Transverse colon (tissue), 4 donors: Measurements from ENCODE around the gene CCR3. TPM values are rescaled to one million over a fixed set of nuclear protein-coding genes. Genes with fewer than 3 reads are reported as not detected.

Source experiments
- DNase-seq: peaks from one replicate; pipeline ENCODE4 v3.0.0-alpha.2; 2019
- H3K27ac ChIP-seq, 4 donors: fragments of 200-600 bp; sonication (generic); 2 replicates each; pipeline ENCODE4 v1.5.1; 2016 to 2018; ENCODE audit warnings: inconsistent platforms in 4 of 4
- H3K27me3 ChIP-seq: fragments of 200-600 bp; sonication (generic); 2 replicates; pipeline ENCODE4 v1.5.1; 2017; ENCODE audit warnings: inconsistent platforms
- H3K36me3 ChIP-seq, 4 donors: fragments of 200-600 bp; sonication (generic); 2 replicates each; pipeline ENCODE4 v1.5.1; 2017 to 2019; ENCODE audit warnings: inconsistent platforms in 4 of 4
- H3K4me1 ChIP-seq, 4 donors: fragments of 200-600 bp; sonication (generic); 2 replicates each; pipeline ENCODE4 v1.5.1; 2017 to 2020; ENCODE audit warnings: inconsistent platforms in 4 of 4
- H3K4me3 ChIP-seq, 4 donors: fragments of 200-600 bp; sonication (generic); 1 replicate in 1 of 4; 2 replicates in 3 of 4; pipeline versions ENCODE4 v1.5.1 to v1.6.1; 2017 to 2019; ENCODE audit warnings: inconsistent platforms in 4 of 4
- H3K9me3 ChIP-seq, 2 donors: fragments of 200-600 bp; sonication (generic); 2 replicates each; pipeline ENCODE4 v1.5.1; 2017 to 2019; ENCODE audit warnings: inconsistent platforms in 2 of 2
- EP300 ChIP-seq: sonication (generic); formaldehyde crosslinking; IDR thresholded peaks from one replicate; pipeline ENCODE4 v1.6.1; 2017; ENCODE audit warnings: antibody characterized with exemption, low read depth
- POLR2A ChIP-seq: fragments of 450-650 bp; IDR thresholded peaks from one replicate; pipeline ENCODE4 v1.6.1; 2016; ENCODE audit warnings: antibody characterized with exemption, mild to moderate bottlenecking, moderate library complexity
- POLR2AphosphoS5 ChIP-seq, 3 donors: sonication (generic); formaldehyde crosslinking; IDR thresholded peaks; one replicate each; pipeline ENCODE4 v1.6.1; 2016; ENCODE audit warnings: antibody characterized with exemption in 3 of 3
- WGBS, 2 donors: methylation state at CpG; one replicate each; pipeline ENCODE4 v1.1.5; 2018; ENCODE audit warnings: low coverage in 1 of 2; 5-methylcytosine and 5-hydroxymethylcytosine counted together
- in situ Hi-C, 4 donors: fragments of 200-750 bp; cut with MboI; loops; one replicate each; pipeline versions ENCODE4 v1.15.0 to v1.15.1; 2017; ENCODE audit warnings: low sequenced_read_pairs in 3 of 4, low pct_ligation_motif_present in 1 of 4, low pct_unique_long_range_greater_than_20kb in 1 of 4
- intact Hi-C: fragments of 100-400 bp; cut with DNase I; formaldehyde crosslinking; loops from one replicate; pipeline ENCODE4 v1.15.1; 2023; ENCODE audit warnings: low total_unique reads
- total RNA-seq, 4 donors: library from RNA; depleted of rRNA; stranded (reverse); fragments of >200 nt; gene quantifications; one replicate each; pipeline ENCODE4 v1.1.0, GENCODE V29; 2016
- TF ChIP-seq, protein P1 (sequence below), 5 experiments: fragments of 200-600 bp in 3 of 5; fragments of 450-650 bp in 2 of 5; sonication (generic) in 3 of 5; IDR thresholded peaks; 1 replicate in 2 of 5; 2 replicates in 3 of 5; pipeline ENCODE4 v1.5.1; 2016 to 2017; ENCODE audit warnings: antibody characterized with exemption in 5 of 5, inconsistent platforms in 3 of 5, mild to moderate bottlenecking in 2 of 5, moderate library complexity in 1 of 5

The CCR3 gene
- total RNA-seq, 4 donors from 2014 or later: not detected

DNA sequence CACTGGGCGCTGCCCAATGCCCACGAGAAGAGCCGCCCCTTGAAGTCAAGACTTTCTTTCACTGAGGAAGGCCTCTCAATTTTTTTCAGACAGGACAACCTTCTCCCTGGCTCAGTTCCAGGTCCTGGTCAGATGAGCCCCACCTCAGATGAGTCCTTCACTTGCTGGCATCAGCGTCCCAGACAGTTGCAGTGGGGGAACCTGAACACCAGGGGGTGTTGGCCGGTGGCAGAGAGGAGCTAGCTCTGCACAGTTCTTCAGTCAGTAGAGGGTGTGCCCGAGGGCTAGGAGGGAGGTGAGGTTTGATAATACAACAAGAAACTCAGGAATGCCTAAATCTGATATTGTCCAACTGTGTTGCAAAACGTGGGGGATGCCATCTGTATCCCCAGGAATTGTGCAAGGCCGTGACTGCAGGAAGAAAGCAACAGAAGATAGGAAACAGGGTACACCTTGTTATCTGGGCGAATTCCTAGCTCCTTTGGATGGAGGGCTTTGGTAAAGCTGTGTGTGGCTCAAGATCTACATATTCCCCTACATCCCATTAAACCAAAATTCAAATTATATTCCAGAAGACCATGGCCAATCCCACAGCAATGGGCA is 34.3 kb downstream of the CCR3 start:
- H3K27me3 ChIP-seq: no peaks in the 10 kb centered on the region
- DNase-seq: peak; percentile 85
- 59 to 62% methylated on average over 7 to 9 of the region's 9 CpGs for WGBS, 2 donors
- no peaks in the 10 kb centered on the region for H3K9me3 ChIP-seq
- no peaks in the 10 kb centered on the region for H3K4me1 ChIP-seq
- TF ChIP-seq POLR2A: no peak
- TF ChIP-seq, protein P1, sequence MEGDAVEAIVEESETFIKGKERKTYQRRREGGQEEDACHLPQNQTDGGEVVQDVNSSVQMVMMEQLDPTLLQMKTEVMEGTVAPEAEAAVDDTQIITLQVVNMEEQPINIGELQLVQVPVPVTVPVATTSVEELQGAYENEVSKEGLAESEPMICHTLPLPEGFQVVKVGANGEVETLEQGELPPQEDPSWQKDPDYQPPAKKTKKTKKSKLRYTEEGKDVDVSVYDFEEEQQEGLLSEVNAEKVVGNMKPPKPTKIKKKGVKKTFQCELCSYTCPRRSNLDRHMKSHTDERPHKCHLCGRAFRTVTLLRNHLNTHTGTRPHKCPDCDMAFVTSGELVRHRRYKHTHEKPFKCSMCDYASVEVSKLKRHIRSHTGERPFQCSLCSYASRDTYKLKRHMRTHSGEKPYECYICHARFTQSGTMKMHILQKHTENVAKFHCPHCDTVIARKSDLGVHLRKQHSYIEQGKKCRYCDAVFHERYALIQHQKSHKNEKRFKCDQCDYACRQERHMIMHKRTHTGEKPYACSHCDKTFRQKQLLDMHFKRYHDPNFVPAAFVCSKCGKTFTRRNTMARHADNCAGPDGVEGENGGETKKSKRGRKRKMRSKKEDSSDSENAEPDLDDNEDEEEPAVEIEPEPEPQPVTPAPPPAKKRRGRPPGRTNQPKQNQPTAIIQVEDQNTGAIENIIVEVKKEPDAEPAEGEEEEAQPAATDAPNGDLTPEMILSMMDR (IDR thresholded peaks at IDR 0.05): peak; percentile 59 to 80 (median 72)
- TF ChIP-seq EP300: no peak
- no peak for TF ChIP-seq POLR2AphosphoS5 (IDR thresholded peaks at IDR 0.05)
- in situ Hi-C loops (no loop called here), intact Hi-C loops (no loop called here)
- H3K27ac ChIP-seq: no peak overlapping the region
- no peak overlapping the region for H3K4me3 ChIP-seq
- no peaks in the 10 kb centered on the region for H3K36me3 ChIP-seq

DNA sequence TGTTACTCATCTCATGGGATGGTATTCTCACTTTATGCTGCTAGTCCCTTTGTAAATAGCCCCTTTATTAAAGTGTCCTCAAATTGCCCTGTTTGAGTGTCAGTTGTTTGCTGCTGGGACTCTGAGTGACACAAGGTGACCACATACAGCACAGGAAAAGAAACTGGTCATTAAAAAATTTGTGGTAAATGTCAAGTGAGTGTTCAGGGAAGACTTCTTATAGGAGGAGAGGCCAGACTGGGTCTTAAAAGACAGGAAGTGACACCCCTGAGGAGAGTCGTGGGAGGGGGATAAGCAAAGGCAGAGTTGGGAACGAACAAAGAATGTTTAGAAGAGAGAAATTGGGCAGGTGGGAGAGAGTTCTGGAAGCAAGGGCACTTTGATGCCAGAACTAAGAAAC is 35.2 kb downstream of the CCR3 start:
- no peak for DNase-seq
- intact Hi-C loops (no loop called here), in situ Hi-C loops (no loop called here)

DNA sequence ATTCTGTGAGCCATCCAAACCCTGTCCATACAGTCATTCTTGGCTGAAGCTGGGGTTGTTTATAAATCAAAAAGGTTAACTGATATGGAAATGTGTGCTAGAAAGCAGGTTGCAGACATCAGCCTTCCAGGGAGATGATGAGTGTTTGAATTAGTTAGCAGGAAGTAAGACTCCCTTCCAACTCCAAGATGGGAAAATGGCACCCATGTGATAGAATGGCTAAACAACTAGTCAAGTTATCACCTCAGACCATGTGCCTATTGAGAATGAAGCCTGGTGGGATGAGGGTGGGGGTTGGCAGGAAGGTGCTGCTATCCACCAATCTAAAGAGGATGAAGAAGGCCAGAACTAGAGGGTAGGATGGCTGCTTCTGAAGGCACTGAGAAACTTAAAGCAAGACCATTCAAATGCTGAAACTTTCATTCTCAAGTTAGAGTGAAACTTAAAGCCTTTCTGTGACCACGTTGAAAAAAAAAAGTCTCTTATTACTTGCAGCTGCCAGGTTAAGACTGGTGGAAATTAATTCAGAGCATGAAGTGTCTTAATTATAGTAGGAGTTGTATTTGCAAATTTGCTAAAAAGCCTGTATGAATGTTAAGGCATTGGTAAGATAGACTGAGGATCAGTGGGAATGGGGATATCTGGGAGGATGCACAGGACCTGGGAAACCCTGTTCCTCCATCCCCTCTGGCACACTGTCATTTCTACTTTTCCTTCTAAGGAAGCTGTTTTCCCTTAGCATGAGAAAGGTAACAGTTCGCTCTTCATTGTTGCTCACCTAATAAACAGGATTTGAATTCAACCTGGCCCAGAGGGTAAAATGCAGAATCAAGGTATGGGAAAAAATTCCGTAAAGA is 36.8 kb downstream of the CCR3 start:
- no peaks in the 10 kb centered on the region for H3K4me1 ChIP-seq
- no peaks in the 10 kb centered on the region for H3K36me3 ChIP-seq
- intact Hi-C loops (no loop called here), in situ Hi-C loops (no loop called here)
- no peak for TF ChIP-seq EP300
- TF ChIP-seq POLR2AphosphoS5 (IDR thresholded peaks at IDR 0.05): no peak
- no peak for TF ChIP-seq POLR2A
- TF ChIP-seq, protein P1 (IDR thresholded peaks at IDR 0.05): no peak
- no peak for DNase-seq
- no peak overlapping the region for H3K27ac ChIP-seq
- no peaks in the 10 kb centered on the region for H3K27me3 ChIP-seq
- no peak overlapping the region for H3K4me3 ChIP-seq
- 89 to 90% methylated on average over 3 of the region's 3 CpGs for WGBS, 2 donors
- no peaks in the 10 kb centered on the region for H3K9me3 ChIP-seq

More for the DNA sequence above, 35.2 kb downstream of the CCR3 start:
- Histone ChIP-seq H3K27ac (no peak overlapping the region), H3K36me3 (no peaks in the 10 kb centered on the region), H3K4me3 (no peak overlapping the region), H3K27me3 (no peaks in the 10 kb centered on the region), H3K4me1 (no peaks in the 10 kb centered on the region), H3K9me3 (no peaks in the 10 kb centered on the region)
- 51 to 66% methylated on average over 2 of the region's 2 CpGs for WGBS, 2 donors
- no peak for TF ChIP-seq POLR2AphosphoS5 (IDR thresholded peaks at IDR 0.05)
- no peak for TF ChIP-seq EP300
- no peak for TF ChIP-seq POLR2A
- TF ChIP-seq, protein P1 (IDR thresholded peaks at IDR 0.05): no peak

DNA sequence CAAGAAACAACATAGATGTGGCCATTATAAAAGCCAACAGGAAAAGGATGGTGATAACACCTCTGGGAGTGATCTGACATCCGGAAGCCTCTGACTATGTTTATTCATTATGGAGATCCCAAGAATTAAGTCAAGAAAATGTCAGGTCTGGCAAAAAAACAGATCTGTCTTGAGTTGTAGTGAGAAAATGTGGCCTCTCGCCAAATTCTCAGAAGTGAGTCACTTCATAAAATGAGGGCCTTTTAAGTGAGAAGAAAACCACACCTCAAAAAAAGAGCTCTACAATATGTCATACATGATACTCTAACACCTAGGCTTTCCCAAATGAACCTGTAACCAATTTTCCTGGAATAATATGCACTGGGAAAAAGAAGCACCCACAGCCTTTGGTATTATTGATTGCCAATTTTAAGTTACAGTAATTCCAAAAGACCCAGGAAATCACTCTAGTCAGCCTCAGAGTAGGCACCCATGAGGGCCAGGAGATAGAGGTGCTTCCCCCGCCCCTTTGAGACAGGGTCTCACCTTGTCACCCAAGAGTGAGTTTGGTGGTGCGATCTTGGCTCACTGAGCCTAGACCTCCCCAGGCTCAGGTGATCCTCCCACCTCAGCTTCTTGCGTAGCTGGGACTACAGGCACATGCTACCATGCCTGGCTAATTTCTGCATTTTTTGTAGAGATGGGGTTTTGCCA is 38.0 kb downstream of the CCR3 start:
- Histone ChIP-seq H3K36me3 (no peaks in the 10 kb centered on the region), H3K9me3 (no peaks in the 10 kb centered on the region), H3K27ac (peak overlapping the region in 2 of 4 donors; percentile 6 to 40), H3K4me1 (no peaks in the 10 kb centered on the region), H3K27me3 (no peaks in the 10 kb centered on the region), H3K4me3 (no peak overlapping the region)
- intact Hi-C loops (no loop called here), in situ Hi-C loops (loop anchor here in 2 of 4 donors (5.0 to 10.0 kb wide), 2 partner anchors 85 to 87 kb away; no protein-coding TSS in a partner anchor)
- no peak for DNase-seq
- no peak for TF ChIP-seq POLR2AphosphoS5 (IDR thresholded peaks at IDR 0.05)
- TF ChIP-seq, protein P1 (IDR thresholded peaks at IDR 0.05): no peak
- WGBS, 2 donors: 77% methylated on average over 5 of the region's 5 CpGs; no CpG with 5 or more reads in 1 of the 2 donors
